ENCODE measurements around the gene TBC1D19. TPM values are rescaled to one million over a fixed set of nuclear protein-coding genes. Genes with fewer than 3 reads are reported as not detected.

The TBC1D19 gene
- total RNA-seq, 1 experiment from 2014 or later, result 19.1 TPM

GRCh38 chr4:26647523-26648224 is 63.8 kb downstream of the TBC1D19 start:
- H3K27me3 Mint-ChIP-seq (ENCODE audit: insufficient read depth, unreplicated experiment), result no peaks in the 10 kb centered on the region
- no TSS peak for BruUV-seq (replicated peaks)
- Histone ChIP-seq H3K36me3 (ENCODE audit: control insufficient read depth, insufficient read depth, low read length) (no peaks in the 10 kb centered on the region), H3K9me3 (no peaks in the 10 kb centered on the region), H3K4me3 (ENCODE audit: low read depth, low read length) (no peak overlapping the region), H3K27me3 (replicated peaks; ENCODE audit: control insufficient read depth, insufficient read depth, low read length) (no peaks in the 10 kb centered on the region), H3K4me1 (no peaks in the 10 kb centered on the region)
- POLR2A ChIA-PET, result no interaction called here
- CTCF ChIA-PET, result no interaction called here
- intact Hi-C loops (cut with micrococcal nuclease; ENCODE audit: unreplicated experiment), result loop anchor here (2.0 kb wide), 1 partner anchor 73 kb away; no protein-coding TSS in a partner anchor
- peaks cover 6% of the 10 kb centered on the region for H3K4me1 Mint-ChIP-seq (ENCODE audit: low read depth, unreplicated experiment)
- H3K4me3 Mint-ChIP-seq (ENCODE audit: unreplicated experiment), result no peak overlapping the region
- H3K36me3 Mint-ChIP-seq (ENCODE audit: insufficient read depth, unreplicated experiment), result peaks cover 22% of the 10 kb centered on the region
- H3K9me3 Mint-ChIP-seq (ENCODE audit: unreplicated experiment), result peaks cover 14% of the 10 kb centered on the region
- no peak for DNase-seq
- H3K27ac Mint-ChIP-seq (ENCODE audit: unreplicated experiment), result peak overlapping the region; percentile 13
- TF ChIP-seq, protein P1, sequence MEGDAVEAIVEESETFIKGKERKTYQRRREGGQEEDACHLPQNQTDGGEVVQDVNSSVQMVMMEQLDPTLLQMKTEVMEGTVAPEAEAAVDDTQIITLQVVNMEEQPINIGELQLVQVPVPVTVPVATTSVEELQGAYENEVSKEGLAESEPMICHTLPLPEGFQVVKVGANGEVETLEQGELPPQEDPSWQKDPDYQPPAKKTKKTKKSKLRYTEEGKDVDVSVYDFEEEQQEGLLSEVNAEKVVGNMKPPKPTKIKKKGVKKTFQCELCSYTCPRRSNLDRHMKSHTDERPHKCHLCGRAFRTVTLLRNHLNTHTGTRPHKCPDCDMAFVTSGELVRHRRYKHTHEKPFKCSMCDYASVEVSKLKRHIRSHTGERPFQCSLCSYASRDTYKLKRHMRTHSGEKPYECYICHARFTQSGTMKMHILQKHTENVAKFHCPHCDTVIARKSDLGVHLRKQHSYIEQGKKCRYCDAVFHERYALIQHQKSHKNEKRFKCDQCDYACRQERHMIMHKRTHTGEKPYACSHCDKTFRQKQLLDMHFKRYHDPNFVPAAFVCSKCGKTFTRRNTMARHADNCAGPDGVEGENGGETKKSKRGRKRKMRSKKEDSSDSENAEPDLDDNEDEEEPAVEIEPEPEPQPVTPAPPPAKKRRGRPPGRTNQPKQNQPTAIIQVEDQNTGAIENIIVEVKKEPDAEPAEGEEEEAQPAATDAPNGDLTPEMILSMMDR (IDR thresholded peaks at IDR 0.05; ENCODE audit: insufficient read depth in 1 of 2, low read depth in 1 of 2, low read length in 1 of 2, severe bottlenecking in 1 of 2, unreplicated experiment in 1 of 2), result no peak

- ChIA-PET POLR2A (no interaction called here), CTCF (no interaction called here)
- Mint-ChIP-seq H3K4me1 (ENCODE audit: low read depth, unreplicated experiment) (peaks cover 6% of the 10 kb centered on the region), H3K27me3 (ENCODE audit: insufficient read depth, unreplicated experiment) (no peaks in the 10 kb centered on the region), H3K27ac (ENCODE audit: unreplicated experiment) (no peak overlapping the region), H3K9me3 (ENCODE audit: unreplicated experiment) (peaks cover 14% of the 10 kb centered on the region), H3K36me3 (ENCODE audit: insufficient read depth, unreplicated experiment) (peaks cover 19% of the 10 kb centered on the region), H3K4me3 (ENCODE audit: unreplicated experiment) (no peak overlapping the region)
- TF ChIP-seq, protein P1 (IDR thresholded peaks at IDR 0.05; ENCODE audit: insufficient read depth in 1 of 2, low read depth in 1 of 2, low read length in 1 of 2, severe bottlenecking in 1 of 2, unreplicated experiment in 1 of 2), result no peak
- intact Hi-C loops (cut with micrococcal nuclease; ENCODE audit: unreplicated experiment), result loop anchor here (2.0 kb wide), 1 partner anchor 73 kb away; no protein-coding TSS in a partner anchor
- BruUV-seq (replicated peaks), result no TSS peak
- no peaks in the 10 kb centered on the region for H3K9me3 ChIP-seq
- DNase-seq, result peak in 1 of 2 experiments; percentile 13
- H3K4me3 ChIP-seq (ENCODE audit: low read depth, low read length), result no peak overlapping the region
- no peaks in the 10 kb centered on the region for H3K36me3 ChIP-seq (ENCODE audit: control insufficient read depth, insufficient read depth, low read length)
- no peaks in the 10 kb centered on the region for H3K4me1 ChIP-seq
- no peaks in the 10 kb centered on the region for H3K27me3 ChIP-seq (replicated peaks; ENCODE audit: control insufficient read depth, insufficient read depth, low read length)
Measured at GRCh38 chr4:26648260-26648659, 64.4 kb downstream of the TBC1D19 start.

DNA sequence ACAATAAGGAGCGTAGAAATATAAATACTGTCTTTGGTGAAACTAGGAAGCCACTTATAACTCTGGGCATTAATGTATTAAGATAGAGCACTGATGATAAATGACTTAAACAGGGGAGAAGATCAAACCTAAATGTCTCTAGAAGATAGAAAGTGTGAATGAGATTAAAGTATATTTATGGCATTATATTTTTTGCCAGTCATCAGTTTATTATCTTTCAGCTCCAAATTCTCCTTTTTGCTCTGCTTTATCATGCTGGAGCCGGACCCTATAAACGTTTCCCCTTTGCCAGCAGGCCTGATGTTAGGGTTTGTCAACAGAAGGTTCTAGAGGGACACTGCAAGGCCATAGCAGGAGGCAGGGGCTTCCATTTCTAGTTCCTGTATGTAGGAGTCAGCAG is 76.4 kb downstream of the TBC1D19 start:
- H3K9me3 Mint-ChIP-seq (ENCODE audit: unreplicated experiment), result no peaks in the 10 kb centered on the region
- intact Hi-C loops (cut with micrococcal nuclease; ENCODE audit: unreplicated experiment), result no loop called here
- CTCF ChIA-PET, result no interaction called here
- Histone ChIP-seq H3K9me3 (no peaks in the 10 kb centered on the region), H3K36me3 (ENCODE audit: control insufficient read depth, insufficient read depth, low read length) (no peaks in the 10 kb centered on the region), H3K4me3 (ENCODE audit: low read depth, low read length) (no peak overlapping the region), H3K4me1 (no peaks in the 10 kb centered on the region), H3K27me3 (replicated peaks; ENCODE audit: control insufficient read depth, insufficient read depth, low read length) (no peaks in the 10 kb centered on the region)
- no peak overlapping the region for H3K27ac Mint-ChIP-seq (ENCODE audit: unreplicated experiment)
- H3K4me3 Mint-ChIP-seq (ENCODE audit: unreplicated experiment), result no peak overlapping the region
- peaks cover 13% of the 10 kb centered on the region for H3K36me3 Mint-ChIP-seq (ENCODE audit: insufficient read depth, unreplicated experiment)
- POLR2A ChIA-PET, result no interaction called here
- BruUV-seq (replicated peaks), result no TSS peak
- no peaks in the 10 kb centered on the region for H3K27me3 Mint-ChIP-seq (ENCODE audit: insufficient read depth, unreplicated experiment)
- DNase-seq, result no peak
- TF ChIP-seq, protein P1 (IDR thresholded peaks at IDR 0.05; ENCODE audit: insufficient read depth in 1 of 2, low read depth in 1 of 2, low read length in 1 of 2, severe bottlenecking in 1 of 2, unreplicated experiment in 1 of 2), result no peak
- no peaks in the 10 kb centered on the region for H3K4me1 Mint-ChIP-seq (ENCODE audit: low read depth, unreplicated experiment)

All from Caco-2 (cell line).